Measurements from ENCODE around the gene ZBTB11.

- TF ChIP-seq EZH2 (IDR thresholded peaks at IDR 0.05; ENCODE audit: insufficient read depth, poor library complexity, severe bottlenecking): no peak
- TF ChIP-seq EZH2phosphoT487 (IDR thresholded peaks at IDR 0.05; ENCODE audit: insufficient read depth, low read depth): no peak
These were observed 20.3 kb downstream of the ZBTB11 start for GRCh38 chr3:101656651-101657050.
